Dedifferentiated amniotic fluid mesenchymal stem cell (primary cell): ENCODE data around the gene ADIRF.
"Not testable (repeated sequence)": the region's sequence is repeated elsewhere in the genome, so short reads cannot be mapped to it uniquely, and the experiment has no call there.

Experiments used
- DNase-seq: peaks from one replicate; pipeline ENCODE4 v3.0.0-alpha.2; 2016; ENCODE audit errors: extremely low spot score

The ADIRF gene

DNA sequence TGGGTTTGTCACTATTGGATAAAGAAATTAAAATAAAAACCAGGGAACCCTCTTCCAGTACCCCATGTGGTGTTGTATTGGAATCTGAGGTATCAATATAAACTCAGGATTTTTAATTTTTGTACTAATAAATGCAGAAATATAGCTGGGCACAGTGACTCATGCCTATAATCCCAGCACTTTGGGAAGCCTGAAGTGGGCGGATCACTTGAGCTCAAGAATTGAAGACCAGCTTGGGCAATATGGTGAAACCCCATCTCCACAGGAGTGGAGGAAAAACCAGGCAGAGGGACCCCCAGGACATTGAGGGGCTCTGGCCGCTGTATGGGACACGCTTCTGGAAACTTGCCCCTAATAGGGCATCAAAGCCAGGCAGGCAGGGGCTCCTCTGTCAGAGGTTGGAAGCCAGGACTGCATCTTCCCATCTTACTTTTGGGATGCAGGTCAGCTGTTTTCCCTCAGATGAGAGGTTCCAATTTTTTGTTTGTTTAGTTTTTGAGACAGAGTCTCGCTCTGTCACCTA, 11.1 kb downstream of the ADIRF start:
- DNase-seq, result no peak

DNA sequence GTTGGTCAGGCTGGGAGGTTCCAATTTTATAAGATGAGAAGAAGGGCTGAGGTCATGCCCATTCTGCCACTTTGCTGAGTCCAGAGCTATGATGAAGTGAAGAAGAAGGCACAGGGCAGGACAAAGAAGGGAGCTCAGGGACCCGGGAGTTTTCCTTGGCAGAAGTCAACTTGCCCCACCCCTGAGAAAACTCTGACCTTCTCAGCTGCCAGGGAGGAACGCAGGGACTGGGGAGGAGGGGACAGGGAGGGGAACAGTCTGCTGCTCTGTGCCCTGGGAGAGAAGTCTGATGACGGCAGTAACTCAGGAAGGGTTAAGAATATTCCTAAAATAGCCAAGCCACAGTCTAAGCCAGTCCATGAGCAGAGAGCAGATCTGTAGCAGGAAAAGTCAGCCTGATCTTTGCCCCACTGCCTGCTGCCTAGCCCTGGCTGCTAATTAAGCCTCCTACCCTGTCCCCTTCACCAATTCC, 11.7 kb downstream of the ADIRF start:
- no peak for DNase-seq

DNA sequence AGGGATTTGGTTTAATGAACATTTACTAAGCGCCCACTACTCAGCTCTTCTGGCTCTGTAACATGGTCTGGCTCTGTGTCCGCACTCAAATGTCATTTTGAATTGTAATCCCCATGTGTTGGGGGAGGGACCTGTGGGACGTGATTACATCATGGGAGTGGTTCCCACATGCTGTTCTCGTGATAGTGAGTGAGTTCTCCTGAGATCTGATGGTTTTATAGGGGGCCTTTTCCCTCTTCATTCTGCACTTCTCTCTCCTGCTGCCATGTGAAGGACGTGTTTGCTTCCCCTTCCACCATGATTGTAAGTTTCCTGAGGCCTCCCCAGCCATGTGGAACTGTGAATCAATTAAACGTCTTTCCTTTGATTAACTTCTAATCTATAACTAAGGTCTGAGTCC, 12.7 kb downstream of the ADIRF start:
- DNase-seq, result not testable (repeated sequence)

DNA sequence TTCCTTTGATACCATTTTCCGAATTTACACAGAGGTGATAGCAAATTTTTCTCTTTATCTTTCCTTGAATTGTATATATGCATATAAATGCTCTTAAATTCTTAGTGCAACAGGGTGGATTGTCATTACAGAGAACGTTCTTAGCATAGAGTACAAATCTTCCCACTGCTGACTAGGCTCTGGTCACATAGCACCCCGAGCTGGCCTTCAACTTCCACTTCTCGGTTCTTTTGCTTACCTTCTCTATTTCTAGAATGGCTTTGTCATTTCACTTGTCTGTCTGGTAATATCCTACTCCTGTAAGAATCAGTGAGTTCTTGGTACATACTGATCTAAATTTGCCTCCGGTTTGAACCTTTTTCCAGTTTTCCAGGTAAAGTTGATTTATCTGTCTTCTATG, 13.4 kb downstream of the ADIRF start:
- no peak for DNase-seq

DNA sequence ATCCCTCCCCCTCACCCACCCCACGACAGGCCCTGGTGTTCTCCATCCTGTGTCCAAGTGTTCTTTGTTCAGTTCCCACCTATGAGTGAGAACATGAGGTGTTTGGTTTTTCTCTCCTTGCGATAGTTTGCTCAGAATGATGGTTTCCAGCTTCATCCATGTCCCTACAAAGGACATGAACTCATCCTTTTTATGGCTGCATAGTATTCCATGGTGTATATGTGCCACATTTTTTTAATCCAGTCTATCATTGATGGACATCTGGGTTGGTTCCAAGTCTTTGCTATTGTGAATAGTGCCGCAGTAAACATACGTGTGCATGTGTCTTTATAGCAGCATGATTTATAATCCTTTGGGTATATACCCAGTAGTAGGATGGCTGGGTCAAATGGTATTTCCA, 16.2 kb downstream of the ADIRF start:
- DNase-seq, result not testable (repeated sequence)

DNA sequence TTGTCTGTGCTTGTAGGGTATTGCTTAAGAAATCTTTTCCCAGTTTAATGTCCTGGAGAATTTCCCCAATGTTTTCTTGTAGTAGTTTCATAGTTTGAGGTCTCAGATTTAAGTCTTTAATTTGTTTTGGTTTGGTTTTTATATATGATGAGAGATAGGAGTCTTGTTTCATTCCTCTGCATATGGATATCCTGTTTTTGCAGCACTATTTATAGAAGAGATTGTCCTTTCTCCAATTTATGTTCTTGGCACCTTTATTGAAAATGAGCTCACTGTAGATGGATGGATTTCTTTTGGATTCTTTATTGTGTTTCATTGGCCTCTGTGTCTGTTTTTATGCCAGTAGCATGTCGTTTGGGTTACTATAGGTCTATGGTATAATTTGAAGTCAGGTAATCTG, 20.2 kb downstream of the ADIRF start:
- no peak for DNase-seq

DNA sequence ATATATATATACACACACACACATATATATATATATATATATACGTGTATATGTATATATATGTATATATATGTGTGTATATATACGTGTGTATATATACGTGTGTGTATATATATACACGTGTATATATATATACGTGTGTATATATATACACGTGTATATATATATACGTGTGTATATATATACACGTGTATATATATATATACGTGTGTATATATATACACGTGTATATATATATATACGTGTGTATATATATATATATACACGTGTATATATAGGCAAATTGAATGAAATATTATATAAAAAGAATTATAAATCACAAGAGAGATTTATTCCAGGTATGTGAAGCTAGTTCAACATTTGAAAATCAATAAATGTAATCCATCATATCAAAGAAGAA, 23.1 kb downstream of the ADIRF start:
- not testable (repeated sequence) for DNase-seq

DNA sequence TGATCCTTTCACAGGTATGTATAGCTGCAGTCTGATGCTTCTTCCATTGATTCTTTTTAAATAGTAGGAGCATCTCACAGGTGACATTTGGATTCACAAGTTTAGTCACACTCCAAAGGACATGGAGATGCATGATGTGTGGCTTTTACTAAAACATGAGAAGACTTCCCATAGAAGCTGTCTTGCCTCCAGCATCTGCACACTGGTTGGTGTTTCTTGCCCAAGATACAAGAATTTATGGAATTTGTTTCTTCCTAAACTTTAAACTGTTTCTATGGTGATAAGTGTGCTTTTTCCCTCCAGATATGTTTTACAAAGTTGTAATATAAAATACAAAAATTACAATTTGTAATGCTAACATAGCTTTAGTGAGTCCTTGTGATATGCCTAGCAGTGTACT, 24.2 kb downstream of the ADIRF start:
- DNase-seq, result no peak

DNA sequence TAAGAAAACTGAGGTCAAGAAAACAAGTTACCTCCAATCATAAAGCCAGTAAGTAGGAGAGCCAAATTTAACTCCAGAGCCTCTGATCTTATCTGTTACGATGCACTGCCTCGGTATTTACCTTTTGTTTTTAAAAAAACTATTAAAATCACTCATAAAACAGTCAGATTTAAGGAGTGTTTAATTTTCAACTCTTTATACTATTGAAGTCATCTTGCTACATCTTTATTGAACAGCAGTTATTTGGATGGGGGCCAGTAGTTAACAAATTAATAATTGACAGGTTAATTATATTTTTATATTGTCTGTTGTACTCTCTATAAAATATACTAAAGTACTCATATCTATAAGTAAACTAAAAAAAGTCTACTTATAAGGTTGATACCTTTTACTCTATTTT, 24.6 kb downstream of the ADIRF start:
- DNase-seq, result no peak

DNA sequence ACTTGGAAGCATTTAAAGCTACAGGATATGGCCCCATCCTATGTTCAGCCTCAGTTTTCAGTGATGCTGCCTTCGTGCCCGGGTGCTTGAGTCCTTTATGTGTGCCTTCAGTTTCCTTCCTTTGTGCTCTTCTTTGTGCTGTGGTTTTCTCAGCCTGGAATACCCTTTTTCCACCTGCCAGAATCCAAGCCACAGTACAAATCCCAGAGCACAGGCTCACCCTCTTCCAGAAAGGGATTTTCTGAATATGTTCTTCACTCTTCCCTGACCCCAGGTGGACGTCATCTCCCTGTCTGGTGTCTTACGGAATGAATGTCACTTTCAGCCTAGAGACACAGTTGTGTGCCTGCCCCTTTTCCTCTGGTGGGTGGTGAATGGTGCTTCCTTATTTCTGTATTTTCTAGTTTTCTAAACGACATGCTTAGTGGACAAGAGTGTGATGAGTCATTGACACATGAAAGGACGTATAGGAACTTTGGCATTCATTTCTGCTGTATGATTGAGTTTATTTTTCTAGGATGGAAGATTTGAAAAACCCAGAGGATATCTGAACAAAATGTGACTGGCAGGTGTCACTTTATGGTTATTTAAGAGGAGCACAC, 31.6 kb downstream of the ADIRF start:
- DNase-seq, result not testable (repeated sequence)

DNA sequence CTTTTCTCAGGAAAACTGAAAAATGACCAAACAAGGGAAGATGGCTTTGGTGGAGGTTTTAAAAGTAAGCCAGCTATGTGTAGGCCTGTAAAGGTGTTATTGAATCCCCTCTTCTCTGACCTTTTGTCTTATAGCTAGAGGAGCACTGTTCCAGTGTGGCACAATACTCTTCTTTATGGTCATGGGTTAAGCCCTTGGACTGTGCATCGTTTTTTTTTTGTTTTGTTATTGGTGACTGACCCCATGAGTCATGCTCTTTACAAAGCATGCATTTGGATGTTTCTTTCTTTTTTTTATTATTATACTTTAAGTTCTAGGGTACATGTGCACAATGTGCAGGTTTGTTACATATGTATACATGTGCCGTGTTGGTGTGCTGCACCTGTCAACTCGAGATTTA, 32.2 kb downstream of the ADIRF start:
- DNase-seq, result no peak

DNA sequence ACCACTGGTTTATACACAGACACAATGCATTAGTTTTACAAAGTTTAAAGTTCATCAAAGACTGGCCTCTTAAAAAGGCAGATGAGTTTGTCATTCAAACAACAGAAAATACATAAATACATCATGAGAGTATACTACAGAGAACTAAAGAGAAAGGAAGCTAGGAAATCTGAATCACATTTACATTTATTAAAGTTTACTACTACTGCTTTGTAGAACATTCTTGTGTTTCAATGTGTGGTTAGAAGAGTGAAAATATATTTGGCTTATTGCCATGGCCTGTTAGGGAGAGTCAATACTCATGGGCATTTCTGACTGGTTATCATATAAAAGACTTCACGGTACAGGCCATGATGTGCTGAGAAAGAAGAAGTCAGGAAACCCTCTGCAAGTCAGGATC, 38.8 kb downstream of the ADIRF start:
- not testable (repeated sequence) for DNase-seq

DNA sequence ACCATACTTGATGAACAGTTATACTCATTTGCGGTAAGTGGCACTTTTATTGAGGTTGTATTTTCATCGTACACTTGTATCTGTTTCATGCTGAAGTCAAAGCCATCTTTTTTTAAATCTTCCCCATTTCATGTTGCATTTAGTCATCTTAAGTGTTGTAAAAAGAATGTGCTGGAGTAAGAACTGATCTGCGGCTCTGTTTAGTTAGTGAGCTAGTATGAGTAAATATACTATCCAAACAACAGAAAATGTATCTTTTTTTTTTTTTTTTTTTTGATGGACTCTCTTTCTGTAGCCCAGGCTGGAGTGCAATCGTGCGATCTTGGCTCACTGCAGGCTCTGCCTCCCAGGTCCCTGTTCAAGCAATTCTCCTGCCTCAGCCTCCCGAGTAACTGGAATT, 39.4 kb downstream of the ADIRF start:
- not testable (repeated sequence) for DNase-seq

DNA sequence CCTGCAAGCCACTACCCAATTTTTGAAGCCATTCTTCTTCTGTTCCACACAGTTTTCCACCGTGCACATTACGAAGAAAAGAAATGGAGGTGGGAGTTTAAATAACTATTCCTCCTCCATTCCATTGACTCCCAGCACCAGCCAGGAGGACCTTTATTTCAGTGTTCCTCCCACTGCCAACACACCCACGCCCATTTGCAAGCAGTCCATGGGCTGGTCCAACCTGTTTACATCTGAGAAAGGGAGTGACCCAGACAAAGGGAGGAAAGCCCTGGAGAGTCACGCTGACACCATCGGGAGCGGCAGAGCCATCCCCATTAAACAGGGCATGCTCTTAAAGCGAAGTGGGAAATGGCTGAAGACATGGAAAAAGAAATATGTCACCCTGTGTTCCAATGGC, 40.0 kb downstream of the ADIRF start:
- not testable (repeated sequence) for DNase-seq

DNA sequence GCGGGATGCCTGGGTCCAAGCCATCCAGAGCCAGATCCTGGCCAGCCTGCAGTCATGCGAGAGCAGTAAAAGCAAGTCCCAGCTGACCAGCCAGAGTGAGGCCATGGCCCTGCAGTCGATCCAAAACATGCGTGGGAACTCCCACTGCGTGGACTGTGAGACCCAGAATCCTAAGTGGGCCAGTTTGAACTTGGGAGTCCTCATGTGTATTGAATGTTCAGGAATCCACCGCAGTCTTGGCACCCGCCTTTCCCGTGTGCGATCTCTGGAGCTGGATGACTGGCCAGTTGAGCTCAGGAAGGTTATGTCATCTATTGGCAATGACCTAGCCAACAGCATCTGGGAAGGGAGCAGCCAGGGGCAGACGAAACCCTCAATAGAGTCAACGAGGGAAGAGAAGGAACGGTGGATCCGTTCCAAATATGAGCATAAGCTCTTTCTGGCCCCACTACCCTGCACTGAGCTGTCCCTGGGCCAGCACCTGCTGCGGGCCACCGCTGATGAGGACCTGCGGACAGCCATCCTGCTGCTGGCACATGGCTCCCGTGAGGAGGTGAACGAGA, 40.9 kb downstream of the ADIRF start:
- DNase-seq, result not testable (repeated sequence)

DNA sequence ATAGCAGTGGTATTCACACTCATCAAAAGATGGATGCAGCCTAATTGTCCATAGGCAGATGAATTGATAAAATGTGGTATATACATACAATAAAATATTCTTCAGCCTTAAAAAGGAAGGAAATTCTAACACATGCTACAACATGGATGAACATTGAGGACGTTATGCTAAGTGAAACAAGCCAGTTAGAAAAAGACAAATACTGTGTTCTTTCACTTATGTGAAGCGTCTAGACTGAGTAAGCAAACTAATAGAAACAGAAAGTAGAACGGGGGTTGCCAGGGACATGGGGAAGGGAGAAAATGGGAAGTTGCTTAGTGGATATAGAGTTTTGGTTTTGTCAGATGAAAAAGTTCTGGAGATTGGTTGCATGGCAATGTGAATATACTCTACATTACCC, 45.2 kb downstream of the ADIRF start:
- not testable (repeated sequence) for DNase-seq

DNA sequence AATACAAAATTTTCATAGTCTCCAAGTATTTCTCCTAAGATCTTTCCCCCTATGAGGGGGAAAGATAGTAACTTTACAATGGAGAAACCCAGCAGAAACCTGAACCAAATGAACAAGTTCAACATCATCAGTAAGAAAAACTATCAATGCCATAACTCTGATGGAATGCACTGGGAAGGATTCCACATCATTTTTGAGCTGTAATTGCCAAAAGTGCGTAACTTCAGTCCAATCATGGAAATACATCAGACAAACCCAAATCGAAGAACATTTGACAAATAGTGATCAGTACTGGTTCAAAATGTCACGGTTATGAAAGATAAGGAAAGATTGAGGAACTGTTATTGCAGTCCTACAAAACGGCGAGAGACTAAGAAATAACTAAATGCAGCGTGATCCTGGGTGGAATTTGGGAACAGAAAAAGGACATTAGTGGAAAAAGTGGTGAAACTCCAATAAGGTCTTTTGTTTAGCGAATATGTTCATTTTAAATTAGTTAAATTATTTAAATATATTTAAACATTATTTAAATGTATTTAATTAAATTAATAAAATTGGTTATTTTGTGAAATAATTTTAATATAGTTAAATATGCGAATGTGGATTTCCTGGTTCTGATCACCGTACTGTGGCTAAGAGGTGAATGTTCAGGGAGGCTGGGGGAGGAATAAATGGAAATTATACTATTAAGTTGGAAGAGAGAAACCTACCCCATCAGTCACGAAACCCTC, 46.9 kb downstream of the ADIRF start:
- DNase-seq, result not testable (repeated sequence)

DNA sequence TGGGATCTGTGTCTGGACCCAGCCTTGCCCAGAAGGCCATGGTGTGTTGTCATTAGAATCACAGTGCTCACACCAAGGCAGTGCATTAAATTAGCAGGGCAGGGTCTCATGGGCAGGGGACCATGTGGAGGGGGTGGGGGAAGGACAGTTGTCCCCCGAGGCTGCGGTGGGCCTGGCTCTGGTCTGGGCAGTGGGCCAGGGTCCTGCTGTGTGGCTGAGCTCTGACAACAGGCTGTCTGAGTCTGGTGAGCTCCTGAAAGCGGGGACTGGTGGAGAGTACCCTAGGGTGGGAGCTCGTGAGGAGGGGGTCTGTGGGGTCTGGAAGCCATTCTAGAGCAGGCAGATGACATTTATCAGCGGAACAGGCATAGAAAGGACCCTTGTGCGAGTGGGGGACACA, 49.8 kb downstream of the ADIRF start:
- DNase-seq, result not testable (repeated sequence)

DNA sequence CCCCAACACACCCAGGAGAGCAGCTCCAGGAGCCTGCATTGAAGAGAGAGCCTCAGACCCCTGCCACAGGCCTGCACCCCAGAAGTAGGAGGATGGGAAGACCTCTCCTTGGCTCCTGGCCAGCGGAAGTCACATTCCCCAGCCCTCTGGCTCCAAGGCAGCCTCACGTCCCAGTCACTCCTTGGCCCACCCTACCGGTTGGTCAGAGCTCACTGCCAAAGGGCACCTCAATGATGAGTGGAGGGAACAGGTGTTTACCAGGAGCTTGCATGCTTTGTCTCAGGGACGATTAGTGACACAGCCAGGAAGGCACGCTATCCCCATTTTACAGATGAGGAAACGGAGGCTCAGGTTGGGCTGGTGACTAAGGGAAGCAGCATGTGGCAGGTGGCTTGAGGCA, 50.8 kb downstream of the ADIRF start:
- DNase-seq, result not testable (repeated sequence)

DNA sequence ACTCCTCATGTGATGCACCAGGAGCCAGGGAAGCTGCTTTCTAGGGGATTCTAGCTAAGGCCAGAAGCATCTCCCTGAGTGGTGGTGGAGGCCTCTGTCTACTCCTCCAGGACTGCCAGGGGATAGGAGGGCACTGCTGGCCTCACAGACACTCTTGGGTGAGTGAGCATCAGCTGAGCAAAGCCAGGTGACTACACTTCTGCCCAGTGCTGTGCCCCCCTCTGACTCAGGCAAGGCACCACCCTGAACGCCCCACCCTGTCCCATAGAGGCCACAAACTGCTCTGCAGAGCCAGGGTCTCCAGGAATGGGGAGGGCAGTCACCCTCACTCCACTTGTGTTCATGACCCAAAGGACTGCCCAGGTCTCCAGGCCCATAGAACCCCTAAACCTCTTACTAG, 51.2 kb downstream of the ADIRF start:
- DNase-seq, result not testable (repeated sequence)

DNA sequence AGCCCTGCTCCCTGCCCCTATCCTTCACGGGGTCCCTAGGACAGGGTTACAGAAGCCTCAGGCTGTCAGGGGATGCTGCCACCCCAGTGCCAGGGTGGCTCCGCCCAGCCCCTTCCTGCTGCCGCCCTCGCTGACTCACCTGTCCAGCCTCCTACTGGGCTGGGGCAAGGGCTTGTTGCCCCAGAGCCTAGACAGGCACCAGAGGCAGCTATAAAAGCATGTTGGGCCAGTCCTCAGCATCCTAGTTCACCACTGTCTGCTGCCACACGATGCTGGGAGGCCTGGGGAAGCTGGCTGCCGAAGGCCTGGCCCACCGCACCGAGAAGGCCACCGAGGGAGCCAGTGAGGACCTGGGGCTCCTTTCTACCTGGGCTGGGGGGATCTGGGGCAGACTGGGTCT, 51.8 kb downstream of the ADIRF start, which contains the start of gene FAM25A:
TSS of gene FAM25A (plus strand) at position 239 of the 400 bp plus-strand sequence. CDS start at position 270, 31 bp downstream.
- DNase-seq, result not testable (repeated sequence)
